Measurements from ENCODE around the gene VDAC1.
"Not testable (repeated sequence)": the region's sequence is repeated elsewhere in the genome, so short reads cannot be mapped to it uniquely, and the experiment has no call there.

VDAC1 gene

DNA sequence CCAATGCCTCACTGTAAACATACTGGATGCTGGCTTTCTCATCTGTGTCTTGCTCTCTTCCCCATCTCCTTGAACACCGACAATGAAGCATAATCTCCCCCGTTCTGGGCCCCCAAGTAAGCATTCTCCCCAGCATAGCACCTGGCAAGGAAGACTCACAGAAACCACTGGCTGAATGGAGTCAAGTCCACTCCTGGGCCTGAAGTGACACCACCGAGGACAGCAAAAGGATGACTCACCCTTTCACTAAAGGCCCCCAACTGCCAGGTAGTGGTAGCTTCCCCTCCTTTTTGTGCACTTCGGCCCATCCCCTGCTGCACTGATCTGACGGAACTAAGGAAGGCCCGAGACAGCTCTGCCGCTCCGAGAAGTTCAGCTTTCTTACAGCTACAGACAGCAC, 9.4 kb downstream of the VDAC1 start:
- no peak for DNase-seq (ENCODE audit: low read depth)

- DNase-seq (ENCODE audit: low read depth), result no peak
Measured at GRCh38 chr5:133994990-133995333, 9.8 kb downstream of the VDAC1 start.

GRCh38 chr5:133994297-133994989, 10.3 kb downstream of the VDAC1 start:
- DNase-seq (ENCODE audit: low read depth), result no peak

GRCh38 chr5:133993185-133993936, 11.4 kb downstream of the VDAC1 start:
- no peak for DNase-seq (ENCODE audit: low read depth)

DNA sequence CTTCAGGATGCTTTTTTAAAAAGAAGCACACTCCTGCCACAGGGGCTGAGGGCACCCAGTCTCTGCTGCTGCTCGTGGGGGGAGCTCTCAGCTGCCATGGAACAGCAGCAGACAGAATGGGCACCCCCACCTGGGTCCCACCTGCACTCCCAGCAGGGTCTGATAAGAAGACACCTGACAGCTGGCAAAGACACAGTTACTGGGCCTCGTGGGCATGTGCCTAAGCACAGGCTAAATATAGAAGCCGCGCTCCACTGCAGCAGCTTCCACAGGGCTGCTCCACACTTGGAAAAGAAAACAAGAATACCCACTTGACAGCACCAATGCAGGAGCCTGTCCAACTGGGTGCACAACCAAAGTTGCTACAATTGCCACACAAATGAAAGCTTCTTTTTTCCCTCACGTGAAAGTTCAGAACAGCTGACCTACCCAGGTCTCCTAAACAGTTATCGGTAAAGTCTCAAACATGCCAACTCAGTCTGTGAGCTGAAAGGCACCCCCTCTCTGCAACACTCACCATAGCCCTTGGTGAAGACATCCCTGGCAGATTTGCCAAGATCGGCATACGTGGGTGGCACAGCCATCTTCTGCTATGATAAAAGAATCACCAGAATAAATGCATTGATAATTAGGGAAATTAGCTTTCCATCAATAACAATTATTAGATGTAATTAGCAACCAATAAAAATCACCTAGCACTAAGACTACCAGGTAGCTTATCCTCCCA, 12.2 kb downstream of the VDAC1 start:
- DNase-seq (ENCODE audit: low read depth), result no peak

DNA sequence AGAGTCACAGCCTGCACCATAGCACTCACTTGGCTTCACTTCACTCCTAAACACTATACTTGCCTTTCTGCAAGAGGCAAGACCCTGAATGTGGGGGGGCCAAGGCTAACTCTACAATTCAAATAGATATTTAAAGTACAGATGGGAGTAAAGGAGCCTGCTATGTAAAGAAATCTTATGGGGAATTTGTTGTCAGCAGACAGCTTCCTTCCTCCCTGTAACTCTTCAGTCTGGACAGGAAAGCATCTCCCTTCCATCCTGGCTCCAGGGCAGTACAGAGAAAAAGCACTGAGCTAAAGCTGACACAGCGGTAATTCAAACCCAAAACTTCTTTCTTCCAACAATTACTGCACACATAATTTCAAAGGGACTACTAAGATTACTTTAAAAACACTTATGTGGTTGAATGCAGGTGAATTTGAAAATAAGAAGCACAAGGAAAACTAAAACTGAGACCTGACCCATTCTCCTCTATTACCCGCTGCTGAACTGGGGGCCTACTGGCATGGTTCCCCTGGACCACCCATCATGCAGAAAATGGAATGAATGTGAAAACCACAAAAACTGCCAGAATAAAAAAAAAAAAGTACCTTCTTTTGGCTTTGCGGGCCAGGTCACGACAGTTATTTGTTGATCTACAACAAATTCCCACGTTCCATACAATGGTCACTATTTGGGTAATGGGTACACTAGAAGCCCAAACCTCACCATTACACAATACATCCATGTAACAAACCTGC, 13.4 kb downstream of the VDAC1 start:
- DNase-seq (ENCODE audit: low read depth), result no peak

GRCh38 chr5:133990396-133990795, 14.4 kb downstream of the VDAC1 start:
- no peak for DNase-seq (ENCODE audit: low read depth)

- DNase-seq (ENCODE audit: low read depth), result no peak
Measured at GRCh38 chr5:133985540-133986180, 19.1 kb downstream of the VDAC1 start.

GRCh38 chr5:133983674-133984073, 21.1 kb downstream of the VDAC1 start:
- no peak for DNase-seq (ENCODE audit: low read depth)

DNA sequence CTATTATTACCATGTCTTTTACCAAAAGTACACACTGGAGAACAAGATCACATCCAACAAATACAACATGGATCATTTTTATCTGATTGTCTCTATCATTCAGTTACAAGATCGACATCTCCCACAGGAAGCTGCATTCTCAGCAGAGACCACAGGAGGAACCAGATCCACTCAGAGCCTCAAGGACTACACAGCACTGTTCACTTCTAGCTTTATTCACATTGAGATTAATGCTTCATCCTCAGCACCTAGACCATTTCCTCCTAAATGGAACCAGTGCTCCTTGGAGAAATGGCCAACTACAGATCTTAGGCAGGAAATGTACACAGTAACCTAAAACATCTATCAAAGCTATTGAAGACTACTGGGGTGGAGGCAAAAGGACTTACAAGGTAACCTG, 23.1 kb downstream of the VDAC1 start:
- no peak for DNase-seq (ENCODE audit: low read depth)

DNA sequence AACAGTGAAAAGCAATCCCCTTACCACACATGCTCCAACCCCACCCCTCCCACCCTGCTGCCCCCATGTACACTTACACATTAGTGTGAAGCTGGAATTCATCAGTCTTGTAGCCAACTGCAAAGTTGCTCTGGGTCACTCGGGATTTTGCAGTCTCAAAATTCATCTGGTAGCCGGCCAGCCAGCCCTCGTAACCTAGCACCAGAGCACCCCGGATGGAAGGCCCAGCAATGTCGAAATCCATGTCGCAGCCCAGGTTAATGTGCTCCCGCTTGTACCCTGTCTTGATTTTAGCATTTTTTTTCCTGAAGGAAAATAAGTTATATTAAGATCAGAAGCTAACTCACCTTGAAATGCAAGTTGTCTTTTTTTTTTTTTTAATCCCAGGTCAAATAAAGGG, 24.1 kb downstream of the VDAC1 start:
- no peak for DNase-seq (ENCODE audit: low read depth)

DNA sequence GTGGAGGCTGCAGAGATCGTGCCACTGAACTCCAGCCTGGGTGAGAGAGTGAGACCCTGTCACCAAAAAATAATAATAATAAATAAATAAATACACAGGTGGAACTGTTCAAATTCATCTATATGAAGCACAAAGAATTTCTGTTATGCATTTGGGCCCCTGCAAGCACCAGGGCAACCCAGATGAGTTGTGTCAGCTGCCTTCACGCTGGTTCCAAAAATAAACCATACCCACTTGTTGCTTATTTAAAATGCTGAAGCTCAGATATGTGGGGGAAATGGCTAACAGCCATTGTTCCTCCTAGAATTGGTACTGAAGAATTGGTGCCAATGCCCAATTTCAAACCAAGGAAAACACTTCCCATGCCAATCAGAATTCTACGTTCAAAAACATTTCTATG, 25.8 kb downstream of the VDAC1 start:
- DNase-seq (ENCODE audit: low read depth), result no peak

DNA sequence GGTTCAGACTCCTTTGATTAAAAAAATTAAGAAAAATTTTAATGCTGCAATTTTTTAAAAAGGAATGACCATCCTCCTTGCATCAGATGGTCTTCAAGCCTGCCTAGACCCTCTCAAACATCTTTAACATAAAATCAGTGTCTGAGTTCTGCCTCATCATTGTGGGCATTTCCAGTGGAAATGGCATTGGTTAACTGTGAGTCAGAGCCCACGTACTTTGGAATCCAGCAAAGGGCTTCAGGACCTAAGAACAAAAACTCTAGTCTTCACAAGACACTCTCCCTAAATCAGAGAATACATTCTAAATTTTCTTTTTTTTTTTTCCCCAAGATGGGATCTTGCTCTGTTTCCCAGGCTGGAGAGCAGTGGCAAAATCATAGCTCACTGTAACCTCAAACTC, 26.9 kb downstream of the VDAC1 start:
- DNase-seq (ENCODE audit: low read depth), result no peak

DNA sequence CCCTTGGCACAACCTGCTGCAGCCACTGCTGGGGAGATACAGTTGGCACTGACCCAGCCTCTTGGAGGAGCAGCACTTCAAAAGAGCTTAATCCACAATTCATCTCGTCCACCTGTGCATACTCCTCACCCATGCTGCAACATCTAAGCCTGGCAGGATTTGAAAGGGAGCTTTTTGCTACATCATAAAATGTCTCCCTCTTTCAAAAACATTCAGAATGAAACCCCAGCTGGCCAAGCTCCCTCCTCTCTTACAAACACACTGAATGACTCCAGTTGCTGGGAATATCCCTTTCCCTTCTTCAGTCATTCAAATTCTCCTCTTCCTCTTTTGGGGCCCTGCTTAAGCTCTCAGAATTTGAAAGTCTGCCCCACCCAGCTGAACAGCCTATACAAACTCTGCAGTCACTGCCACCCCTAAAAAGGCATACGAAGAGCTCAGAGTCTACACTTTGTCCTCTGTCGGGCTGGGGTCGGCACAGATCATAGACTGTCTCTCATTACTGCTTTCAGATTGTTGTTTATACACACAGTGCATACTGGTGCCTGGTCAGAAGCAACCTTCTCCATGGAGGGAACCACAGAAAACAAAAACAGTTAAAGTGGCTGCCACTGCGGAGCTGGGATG, 27.5 kb downstream of the VDAC1 start:
- DNase-seq (ENCODE audit: low read depth), result no peak

DNA sequence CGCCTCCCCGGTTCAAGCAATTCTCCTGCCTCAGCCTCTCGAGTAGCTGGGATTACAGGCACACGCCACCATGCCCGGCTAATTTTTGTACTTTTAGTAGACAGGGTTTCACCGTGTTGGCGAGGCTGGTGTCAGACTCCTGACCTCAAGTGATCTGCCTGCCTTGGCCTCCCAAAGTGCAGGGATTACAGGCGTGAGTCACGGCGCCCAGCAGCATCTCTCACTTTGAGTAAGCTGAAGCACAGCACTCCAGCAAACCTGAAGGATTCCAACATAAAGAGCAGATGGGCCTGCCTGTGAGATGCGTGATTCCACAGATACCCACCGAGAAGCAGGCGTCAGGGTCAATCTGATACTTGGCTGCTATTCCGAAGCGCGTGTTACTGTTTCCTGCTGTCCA, 29.2 kb downstream of the VDAC1 start:
- not testable (repeated sequence) for DNase-seq (ENCODE audit: low read depth)

DNA sequence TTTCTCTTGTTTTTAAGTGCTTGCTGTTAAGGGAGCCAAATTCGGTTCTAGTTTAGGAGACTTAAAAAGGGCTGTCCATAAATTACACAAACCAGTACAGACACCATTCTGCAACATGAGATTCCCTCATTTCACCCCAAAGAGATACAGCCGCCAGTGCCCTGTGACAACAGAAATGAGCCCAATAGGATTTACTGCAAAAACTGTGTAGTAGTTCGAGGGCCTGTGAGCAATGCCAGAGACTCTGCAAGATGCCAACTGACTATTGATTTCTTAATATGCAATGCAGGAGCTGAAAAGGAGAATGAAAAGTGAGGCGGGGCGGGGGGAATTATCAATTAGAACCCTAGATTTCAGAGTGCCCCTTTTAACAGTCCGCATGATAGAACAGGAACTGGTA, 30.6 kb downstream of the VDAC1 start:
- DNase-seq (ENCODE audit: low read depth), result no peak

GRCh38 chr5:133970325-133970909, 34.4 kb downstream of the VDAC1 start:
- no peak for DNase-seq (ENCODE audit: low read depth)

DNA sequence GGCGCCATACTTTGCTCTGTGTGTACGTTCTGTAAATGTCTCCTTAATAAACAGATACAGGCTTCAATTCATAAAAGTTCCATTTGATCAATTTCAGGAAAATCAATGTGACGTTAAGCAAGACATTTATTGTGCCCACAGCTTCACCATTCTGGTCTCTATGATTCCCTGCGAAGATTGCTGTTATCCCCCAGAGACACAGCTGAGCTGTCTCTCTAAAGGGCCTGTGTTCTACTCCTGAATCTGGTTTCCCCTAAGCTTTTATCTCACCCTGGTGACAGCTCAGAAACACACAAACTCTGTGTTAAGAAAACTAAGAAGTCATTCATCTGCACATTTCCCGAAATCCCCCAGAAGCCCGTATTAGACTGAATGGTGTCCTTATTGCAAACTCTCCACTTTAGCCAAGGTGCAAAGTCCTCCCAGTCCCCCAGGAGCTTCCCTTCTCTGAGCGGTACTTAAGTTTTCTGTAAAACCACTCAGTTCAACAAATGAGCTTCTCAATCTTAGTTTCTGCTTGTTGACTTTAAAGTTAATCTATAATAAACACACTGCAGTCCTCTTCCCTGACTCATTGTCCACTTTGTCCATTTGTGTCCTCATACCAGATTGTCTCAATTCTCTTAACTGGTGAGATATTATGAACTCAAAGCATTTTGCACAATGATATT, 35.0 kb downstream of the VDAC1 start:
- no peak for DNase-seq (ENCODE audit: low read depth)

GRCh38 chr5:133968204-133968980, 36.4 kb downstream of the VDAC1 start, which contains the start of gene C5orf15:
C5orf15 (minus strand) TSS chr5:133968625; CDS start chr5:133968584, 41 bp downstream.
- DNase-seq (ENCODE audit: low read depth), result peak; percentile 80

All from CMK (cell line).